Measurements from ENCODE around the gene GIPC3. TPM values are rescaled to one million over a fixed set of nuclear protein-coding genes. Genes with fewer than 3 reads are reported as not detected.

The GIPC3 gene
- total and polyA plus RNA-seq, 2 of the 8 experiments (the other 6 are each of a cell fraction or from before 2014, with no cell fraction given) = 1.0 to 1.2 TPM

- Histone ChIP-seq H3K9me3 (ENCODE audit: insufficient read depth in 2 of 2, low read depth in 1 of 2, low read length in 1 of 2) (no peaks in the 10 kb centered on the region), H2BK12ac (ENCODE audit: low read depth, low read length) (no peak overlapping the region; the same call in 1 of the 2 replicates), H3K23ac (ENCODE audit: insufficient read length) (no peak overlapping the region), H3K36me3 (ENCODE audit: control insufficient read depth in 2 of 4, insufficient read depth in 4 of 4, low read length in 3 of 4) (no peaks in the 10 kb centered on the region), H2BK20ac (ENCODE audit: low read length) (no peak overlapping the region), H3K79me1 (ENCODE audit: low read depth, low read length) (no peaks in the 10 kb centered on the region), H4K5ac (ENCODE audit: insufficient read length, low read depth, low read length) (peak overlapping the region; percentile 85), H3K4me1 (replicated peaks in 1 of 4; ENCODE audit: control insufficient read depth in 3 of 4, insufficient read depth in 4 of 4, low read length in 3 of 4) (peaks cover 3 to 17% (median 12%) of the 10 kb centered on the region in 4 experiments; a peak in 6 of 7 replicates), H3K4ac (replicated peaks; ENCODE audit: insufficient read length, low read depth, low read length) (no peak overlapping the region), H4K91ac (replicated peaks; ENCODE audit: insufficient read length, low read length) (peak overlapping the region; percentile 73), H3K4me2 (ENCODE audit: insufficient read depth in 1 of 2, low read depth in 2 of 2, low read length in 2 of 2) (peak overlapping the region; percentile 84 to 87), H3K14ac (ENCODE audit: insufficient read length) (no peak overlapping the region), H3K23me2 (ENCODE audit: low read depth, low read length) (peaks cover 21% of the 10 kb centered on the region; the same call in 1 of the 2 replicates), H2BK15ac (ENCODE audit: low read length) (no peak overlapping the region; the same call in 1 of the 2 replicates), H3K56ac (replicated peaks; ENCODE audit: insufficient read length, low read depth, low read length) (peak overlapping the region; percentile 77), H3K27me3 (replicated peaks in 1 of 4; ENCODE audit: control insufficient read depth in 3 of 4, extremely low read depth in 1 of 4, insufficient read depth in 3 of 4, low read length in 3 of 4) (peaks cover 0 to 5% (median 0%) of the 10 kb centered on the region in 4 experiments; a peak in 1 of 7 replicates), H3K18ac (ENCODE audit: extremely low read depth, low read length) (no peak overlapping the region), H2AFZ (ENCODE audit: low read length) (peak overlapping the region; percentile 79; the same call in 1 of the 2 replicates), H2BK5ac (ENCODE audit: low read depth, low read length) (0 out of 2 replicates have a peak overlapping the region, but pooled peaks have one; percentile 45), H3K79me2 (ENCODE audit: control insufficient read depth in 1 of 2, insufficient read depth in 2 of 2, low read length in 2 of 2) (no peaks in the 10 kb centered on the region), H3K4me3 (ENCODE audit: extremely low read depth in 1 of 4, insufficient read depth in 2 of 4, low read depth in 3 of 4, low read length in 4 of 4) (peak overlapping the region; percentile 38 to 65 (median 58)), H2AK5ac (ENCODE audit: low read depth, low read length) (no peak overlapping the region), H4K20me1 (replicated peaks in 1 of 2; ENCODE audit: control insufficient read depth in 1 of 2, insufficient read depth in 2 of 2, low read length in 2 of 2) (peaks cover 3 to 8% of the 10 kb centered on the region in 2 experiments), H4K8ac (ENCODE audit: extremely low read depth, insufficient read depth, low read length) (peak overlapping the region; percentile 75; the same call in 1 of the 2 replicates), H2BK120ac (replicated peaks; ENCODE audit: low read depth, low read length) (no peak overlapping the region), H3K27ac (ENCODE audit: low read depth, low read length) (no peak overlapping the region), H3K9ac (replicated peaks in 1 of 4; ENCODE audit: extremely low read depth in 1 of 4, low read depth in 3 of 4, low read length in 3 of 4) (peak overlapping the region in 2 of 4 experiments; percentile 31 to 38; a peak in 4 of 7 replicates)
- POLR2A ChIA-PET (ENCODE audit: partially characterized antibody) = interaction anchor here (0.7 to 1.0 kb wide), 3 partner anchors 11 to 36 kb away, joined by 3 to 7 read pairs (median 3); no protein-coding TSS in a partner anchor
- CTCF ChIA-PET (ENCODE audit: partially characterized antibody) = interaction anchor here (0.7 to 6.6 kb wide), 17 partner anchors 9 to 204 kb away, joined by 3 to 51 read pairs (median 3); partner anchors contain the start of gene GIPC3
- no peak for FAIRE-seq
- WGBS, 2 experiments (ENCODE audit: extremely low coverage in 1 of 2, insufficient coverage in 1 of 2, insufficient read length in 1 of 2, insufficient replicate concordance in 2 of 2, low coverage in 1 of 2, low lambda C conversion rate in 2 of 2, missing lambda C conversion rate in 1 of 2) = 67% methylated on average over 20 of the region's 29 CpGs; no CpG with 5 or more reads in 1 of the 2 experiments
- TF ChIP-seq RAD21 (IDR thresholded peaks at IDR 0.05 in 1 of 2, conservative IDR thresholded peaks at IDR 0.05 in 1 of 2; ENCODE audit: low read depth in 2 of 2, low read length in 2 of 2) = no peak
- no peak for TF ChIP-seq MAX (IDR thresholded peaks at IDR 0.05)
- no peak for TF ChIP-seq CHD1 (IDR thresholded peaks at IDR 0.05; ENCODE audit: low read depth, low read length)
- no peak for TF ChIP-seq CREB1 (IDR thresholded peaks at IDR 0.05)
- TF ChIP-seq PHF8 (conservative IDR thresholded peaks at IDR 0.05; ENCODE audit: low read depth, low read length) = no peak
- no peak for TF ChIP-seq KDM5A (IDR thresholded peaks at IDR 0.05; ENCODE audit: low read length)
- TF ChIP-seq CBX8 (IDR thresholded peaks at IDR 0.05; ENCODE audit: borderline replicate concordance, low read depth, low read length) = no peak
- no peak for DNase-seq (ENCODE audit: low read depth in 1 of 2, low spot score in 2 of 2)
Observed at GRCh38 chr19:3575949-3576673, 9.2 kb upstream of the GIPC3 start.
